HG02970 (cell line): ENCODE data around the gene SV2A.
"Not testable (repeated sequence)": the region's sequence is repeated elsewhere in the genome, so short reads cannot be mapped to it uniquely, and the experiment has no call there.

Source experiments
- ATAC-seq: cut with Tn5 transposase; IDR thresholded peaks from one replicate; pipeline ENCODE4 v1.9.1; 2021; ENCODE audit warnings: mild to moderate bottlenecking, moderate library complexity, moderate number of reproducible peaks; ENCODE audit not compliant: unreplicated experiment, low FRiP score

Gene SV2A

DNA sequence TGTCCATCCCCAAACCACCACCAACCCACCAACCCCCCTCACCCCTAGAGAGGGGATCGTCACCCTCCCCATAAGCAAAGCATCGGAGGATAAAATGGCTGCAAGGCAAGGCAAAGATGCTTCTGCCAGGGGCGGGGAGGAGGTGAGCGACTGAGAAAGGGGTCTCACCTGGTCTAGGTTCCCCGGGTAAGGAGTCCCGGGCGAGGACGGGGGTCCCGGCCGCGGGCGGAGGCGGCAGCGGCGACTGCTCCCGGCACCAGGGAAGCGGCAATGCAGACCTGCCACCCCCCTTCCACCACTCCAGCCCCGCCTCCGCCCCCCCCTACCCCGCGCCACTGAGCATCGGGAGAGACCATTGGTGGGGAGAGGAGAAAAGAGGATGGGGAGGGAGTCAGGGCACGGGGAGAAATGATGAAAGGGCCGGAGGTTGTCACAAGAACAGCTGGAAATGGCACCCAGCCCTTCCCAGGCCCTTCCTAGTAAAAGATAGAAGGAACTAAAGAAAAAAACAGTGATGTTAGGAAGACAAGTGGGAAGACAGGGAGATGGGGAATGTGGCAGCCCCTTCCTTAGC lies at the start of gene SV2A:
Gene SV2A (minus strand): TSS at position 274 of the 574 bp plus-strand sequence. CDS start 4,004 bp downstream, outside the sequence.
- no peak for ATAC-seq

- ATAC-seq: no peak
These were observed 49.4 kb upstream of the SV2A start for GRCh38 chr1:149967041-149967440.

DNA sequence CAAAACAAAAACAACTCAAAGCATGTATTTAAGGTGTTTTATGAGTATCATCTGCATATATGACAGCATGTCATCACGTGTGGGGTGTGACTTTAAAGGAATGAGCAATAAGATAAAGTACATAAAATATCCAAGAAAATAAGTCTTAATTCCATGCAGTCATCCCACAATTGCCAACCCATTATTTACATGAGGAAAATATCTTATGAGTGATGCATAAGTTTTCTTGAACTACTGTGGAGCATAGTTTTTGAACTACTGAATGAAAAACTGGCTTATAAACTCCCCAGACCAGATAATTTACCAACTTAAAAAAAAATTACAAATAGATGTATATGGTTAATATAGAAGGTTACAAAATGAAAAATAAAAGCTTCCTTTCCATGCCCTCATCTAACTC lies 48.8 kb upstream of the SV2A start:
- ATAC-seq: no peak

DNA sequence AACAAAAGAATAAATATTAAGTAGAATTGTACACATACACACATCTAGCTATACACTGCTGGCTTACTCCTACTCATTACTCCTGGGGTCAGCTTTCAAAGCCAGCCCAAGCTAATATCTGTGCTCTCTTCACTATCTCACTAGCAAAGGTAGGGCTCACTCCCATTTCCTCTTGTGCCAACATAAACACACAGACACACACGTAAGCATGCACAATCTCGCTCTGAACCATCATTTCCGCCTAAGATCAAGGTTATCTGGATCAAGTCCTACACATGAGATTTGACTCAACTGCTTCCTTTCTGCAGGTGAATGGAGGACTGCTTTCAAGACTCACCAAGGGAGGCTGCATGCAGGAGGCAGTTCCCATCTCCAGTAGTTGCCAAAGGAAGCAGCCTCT lies 47.8 kb upstream of the SV2A start:
- ATAC-seq: no peak

DNA sequence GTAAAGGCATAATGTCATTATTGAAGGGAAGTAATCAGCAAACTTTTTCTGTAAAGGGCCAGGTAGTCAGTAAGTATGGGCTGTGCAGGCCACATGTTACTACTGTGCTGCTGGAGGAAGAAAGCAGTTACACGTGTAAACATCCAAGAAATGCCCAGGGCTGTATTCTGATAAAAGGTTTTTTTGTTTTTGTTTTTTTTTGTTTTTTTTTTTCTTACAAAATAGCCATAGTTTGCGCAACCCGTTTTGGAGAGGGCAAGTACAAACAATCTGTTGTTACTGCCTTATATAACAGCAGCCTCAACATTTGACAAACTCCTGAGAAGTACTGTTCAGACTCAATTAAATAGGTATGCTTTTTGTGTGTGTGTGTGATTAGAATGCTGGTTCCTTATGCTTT lies 45.7 kb upstream of the SV2A start:
- ATAC-seq: no peak

DNA sequence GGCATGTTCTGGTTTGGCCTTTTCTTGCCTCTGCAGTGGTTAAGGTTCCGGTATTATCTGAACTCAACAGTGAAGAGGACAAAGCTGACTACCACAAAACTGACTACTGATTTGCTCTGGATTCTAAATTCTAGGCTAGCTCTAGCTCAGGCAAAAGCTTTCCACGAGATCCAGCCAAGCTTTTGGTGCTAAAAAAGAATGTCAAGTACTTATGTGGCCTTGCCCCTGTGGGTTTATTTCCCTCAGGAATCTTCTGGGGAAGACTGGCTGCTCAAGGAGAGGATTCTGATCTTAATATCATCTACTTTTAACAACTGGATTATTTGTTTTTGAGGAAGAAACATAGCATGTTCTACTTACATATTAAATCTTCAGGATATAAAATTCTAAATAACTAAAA lies 45.1 kb upstream of the SV2A start:
- no peak for ATAC-seq

DNA sequence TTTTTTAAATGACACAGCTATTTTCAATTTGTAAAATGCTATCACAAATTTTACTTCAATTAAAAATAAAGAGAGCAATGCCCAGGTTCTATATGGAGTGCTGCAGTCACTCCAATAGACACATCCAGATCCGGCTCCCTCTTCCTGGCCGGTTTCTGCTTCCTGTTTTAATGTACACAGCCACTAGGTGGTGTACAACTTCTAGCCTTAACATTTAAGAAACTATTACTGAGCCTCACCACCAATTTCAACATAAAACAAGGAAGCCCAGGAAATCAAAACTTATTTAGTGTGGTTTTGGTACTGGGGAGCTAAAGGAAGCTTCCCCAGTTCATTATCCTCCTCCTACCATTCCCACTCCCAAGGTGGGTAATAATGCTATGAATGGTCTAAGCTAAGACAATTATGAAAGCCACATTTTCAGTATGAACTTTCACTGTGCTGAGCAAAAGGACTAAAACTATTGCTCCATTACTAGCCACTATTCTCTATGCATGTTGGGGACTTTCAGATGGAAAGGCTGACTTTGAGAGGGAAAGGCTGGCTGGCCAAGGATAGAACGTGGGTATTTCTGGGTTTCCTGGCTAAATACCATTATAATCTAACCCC lies 44.5 kb upstream of the SV2A start:
- no peak for ATAC-seq

GRCh38 chr1:149957548-149957947 lies 39.9 kb upstream of the SV2A start:
- not testable (repeated sequence) for ATAC-seq

GRCh38 chr1:149949911-149950310 lies 32.3 kb upstream of the SV2A start:
- ATAC-seq: no peak

GRCh38 chr1:149945206-149945605 lies 27.6 kb upstream of the SV2A start:
- no peak for ATAC-seq

GRCh38 chr1:149942885-149943284 lies 25.2 kb upstream of the SV2A start:
- no peak for ATAC-seq

- no peak for ATAC-seq
These were observed 24.6 kb upstream of the SV2A start for GRCh38 chr1:149942207-149942606.

DNA sequence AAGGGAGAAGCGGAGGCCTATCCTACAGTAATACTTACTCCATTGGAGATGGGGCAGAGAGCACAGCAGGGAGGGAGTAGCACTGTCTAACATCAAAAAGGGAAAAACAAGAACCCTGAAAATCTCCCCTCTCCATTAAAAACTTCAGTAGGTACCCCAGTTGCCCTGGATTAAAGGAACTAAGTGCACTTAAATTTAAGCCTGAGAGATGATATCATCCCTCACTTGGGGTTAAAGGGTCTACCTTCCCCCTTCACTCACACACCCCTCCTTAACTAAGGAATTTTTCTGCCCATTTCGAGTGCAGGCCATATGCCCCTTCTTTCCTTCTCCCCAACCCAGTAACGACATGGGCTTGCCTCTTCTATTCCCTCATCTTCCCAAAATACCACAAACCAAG lies 22.8 kb upstream of the SV2A start:
- ATAC-seq: no peak

DNA sequence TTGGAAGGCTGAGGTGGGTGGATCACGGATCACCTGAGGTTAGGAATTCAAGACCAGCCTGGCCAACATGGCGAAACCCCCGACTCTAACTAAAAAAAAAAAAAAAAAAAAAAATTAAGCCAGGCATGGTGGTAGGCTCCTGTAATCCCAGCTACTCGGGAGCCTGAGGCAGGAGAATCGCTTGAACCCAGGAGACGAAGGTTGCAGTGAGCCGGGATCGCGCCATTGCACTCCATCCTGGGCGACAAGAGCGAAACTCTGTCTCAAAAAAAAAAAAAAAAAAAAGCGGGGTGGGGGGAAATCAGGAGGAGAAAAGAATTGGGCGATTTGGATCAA lies 21.0 kb upstream of the SV2A start:
- ATAC-seq: not testable (repeated sequence)

DNA sequence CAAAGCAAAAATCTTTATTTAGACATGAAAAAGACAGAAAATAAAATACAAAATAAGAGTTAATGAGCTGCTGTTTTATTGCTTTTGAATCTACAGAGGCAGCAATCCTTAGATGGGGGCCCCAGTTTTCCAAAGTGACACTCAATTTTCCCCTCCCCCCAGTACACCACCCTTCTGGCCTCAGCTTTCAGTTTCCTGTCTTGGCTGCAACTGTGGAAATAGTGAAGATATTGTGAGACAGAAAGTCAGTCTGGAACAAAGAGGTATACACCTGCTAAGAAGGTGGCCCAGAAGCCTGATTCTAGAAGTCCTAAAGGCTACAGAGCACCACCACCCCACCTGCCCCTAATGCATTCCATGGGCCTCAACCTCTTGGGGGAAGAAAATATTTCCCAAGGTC lies 20.1 kb upstream of the SV2A start:
- no peak for ATAC-seq

GRCh38 chr1:149936992-149937705 lies 19.5 kb upstream of the SV2A start:
- ATAC-seq: no peak

GRCh38 chr1:149936170-149936991 lies 18.7 kb upstream of the SV2A start, which contains the start of gene MTMR11:
MTMR11 (minus strand) TSS chr1:149936879; CDS start chr1:149936647, 232 bp downstream.
- no peak for ATAC-seq

DNA sequence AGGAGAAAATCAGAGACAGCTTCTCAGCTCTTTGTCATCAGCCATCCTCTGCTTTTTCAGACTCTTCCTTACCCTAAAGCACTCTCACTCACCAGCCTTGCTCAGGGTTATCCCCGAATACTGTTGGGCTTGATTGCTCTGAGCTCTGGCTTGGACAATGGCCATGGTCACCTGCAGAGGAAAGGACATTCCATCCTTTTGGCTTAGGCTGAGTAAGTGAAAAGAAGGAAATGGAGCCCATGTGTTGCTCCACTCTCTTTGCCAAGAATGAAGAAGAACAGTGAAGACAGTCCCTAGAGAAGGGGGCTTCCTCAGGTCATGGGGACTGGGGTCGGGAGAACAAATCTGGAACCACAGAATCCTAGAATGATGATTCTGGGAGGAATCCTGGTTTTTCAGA lies 16.7 kb upstream of the SV2A start:
- no peak for ATAC-seq

GRCh38 chr1:149933208-149933607 lies 15.6 kb upstream of the SV2A start:
- ATAC-seq: no peak

GRCh38 chr1:149932474-149932873 lies 14.8 kb upstream of the SV2A start:
- no peak for ATAC-seq

- ATAC-seq: no peak
These were observed 13.7 kb upstream of the SV2A start for GRCh38 chr1:149931212-149931790.
